AG10803 (cell line): ENCODE data around the gene NUBP1.

Experiments
- DNase-seq: peaks from one replicate; pipeline ENCODE4 v3.0.0; 2010; ENCODE audit warnings: low read depth
- H3K4me3 ChIP-seq: 2 replicates; pipeline ENCODE4 v1.5.1; 2011; ENCODE audit warnings: mild to moderate bottlenecking, low read length, control low read depth
- TF ChIP-seq, protein P1 (sequence below): conservative IDR thresholded peaks from 2 replicates; pipeline ENCODE4 v1.5.1; 2011; ENCODE audit warnings: mild to moderate bottlenecking, low read length, control low read depth, inconsistent platforms

NUBP1 gene

DNA sequence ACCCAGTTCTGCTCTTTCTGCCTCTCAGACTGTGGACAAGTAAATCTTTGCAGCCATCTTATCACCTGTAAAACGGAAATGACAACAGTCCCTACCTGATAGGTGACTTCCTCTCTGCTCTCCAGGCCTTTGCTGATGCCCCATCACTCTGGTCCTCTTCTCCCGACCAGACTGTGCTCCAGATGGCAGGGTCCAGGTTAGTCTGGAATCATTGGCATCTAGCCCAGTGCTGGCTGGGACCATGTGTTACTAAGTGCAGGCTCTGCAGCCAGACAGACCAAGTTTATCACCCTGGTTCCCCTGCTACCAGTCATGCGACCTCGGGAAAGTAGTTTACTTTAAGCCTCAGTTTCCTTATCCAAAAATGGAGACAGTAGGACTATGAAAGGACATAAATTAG lies 1.8 kb upstream of the NUBP1 start:
- DNase-seq, result peak; percentile 31
- H3K4me3 ChIP-seq, result no peak overlapping the region
- TF ChIP-seq, protein P1, sequence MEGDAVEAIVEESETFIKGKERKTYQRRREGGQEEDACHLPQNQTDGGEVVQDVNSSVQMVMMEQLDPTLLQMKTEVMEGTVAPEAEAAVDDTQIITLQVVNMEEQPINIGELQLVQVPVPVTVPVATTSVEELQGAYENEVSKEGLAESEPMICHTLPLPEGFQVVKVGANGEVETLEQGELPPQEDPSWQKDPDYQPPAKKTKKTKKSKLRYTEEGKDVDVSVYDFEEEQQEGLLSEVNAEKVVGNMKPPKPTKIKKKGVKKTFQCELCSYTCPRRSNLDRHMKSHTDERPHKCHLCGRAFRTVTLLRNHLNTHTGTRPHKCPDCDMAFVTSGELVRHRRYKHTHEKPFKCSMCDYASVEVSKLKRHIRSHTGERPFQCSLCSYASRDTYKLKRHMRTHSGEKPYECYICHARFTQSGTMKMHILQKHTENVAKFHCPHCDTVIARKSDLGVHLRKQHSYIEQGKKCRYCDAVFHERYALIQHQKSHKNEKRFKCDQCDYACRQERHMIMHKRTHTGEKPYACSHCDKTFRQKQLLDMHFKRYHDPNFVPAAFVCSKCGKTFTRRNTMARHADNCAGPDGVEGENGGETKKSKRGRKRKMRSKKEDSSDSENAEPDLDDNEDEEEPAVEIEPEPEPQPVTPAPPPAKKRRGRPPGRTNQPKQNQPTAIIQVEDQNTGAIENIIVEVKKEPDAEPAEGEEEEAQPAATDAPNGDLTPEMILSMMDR, result no peak

DNA sequence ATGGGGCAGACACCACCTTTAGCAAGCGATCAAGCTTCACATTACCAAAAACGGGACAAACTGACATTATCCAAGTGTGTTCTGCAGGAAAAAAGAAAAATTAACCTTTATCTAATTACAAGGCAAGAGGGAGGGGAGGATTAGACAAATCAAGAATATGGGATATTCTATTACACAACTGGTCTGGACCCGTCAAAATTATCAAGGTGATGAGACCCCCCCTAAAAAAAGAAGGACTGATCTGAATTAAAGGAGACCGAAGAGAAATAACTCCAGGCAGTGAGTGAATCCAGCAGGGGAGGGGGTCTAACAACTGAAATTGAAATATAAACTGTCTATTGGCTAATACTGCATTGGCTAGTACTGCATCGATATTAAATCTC lies 424 bp upstream of the NUBP1 start:
- TF ChIP-seq, protein P1, result no peak
- peak overlapping the region; percentile 82 for H3K4me3 ChIP-seq
- no peak for DNase-seq

DNA sequence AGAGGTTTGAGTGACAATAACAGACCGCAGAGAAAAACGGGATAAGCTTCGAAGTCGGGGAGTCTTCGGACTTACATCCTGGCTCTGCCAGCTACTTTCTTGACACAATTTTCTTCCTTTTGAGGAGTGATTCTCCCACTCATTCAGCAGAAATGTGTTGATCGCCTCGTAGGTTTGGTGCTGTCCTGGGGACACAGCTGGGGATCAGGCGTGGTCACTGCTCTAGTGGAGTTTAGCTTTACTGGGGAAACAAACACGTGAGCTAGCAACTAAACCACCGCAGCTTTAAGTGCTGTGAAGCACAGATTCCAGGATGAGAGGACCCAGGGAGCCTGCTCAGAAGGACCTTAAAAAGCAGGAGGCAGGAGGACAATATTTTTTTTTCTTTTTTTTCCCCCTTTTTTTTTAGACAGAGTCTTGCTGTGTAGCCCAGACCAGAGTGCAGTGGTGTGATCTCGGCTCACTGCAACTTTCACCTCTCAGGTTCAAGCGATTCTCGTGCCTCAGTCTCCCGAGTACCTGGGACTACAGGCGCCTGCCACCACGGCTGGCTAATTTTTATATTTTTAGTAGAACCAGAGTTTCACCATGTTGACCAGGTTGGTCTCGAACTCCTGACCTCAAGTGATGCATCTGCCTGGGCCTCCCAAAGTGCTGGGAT lies 858 bp downstream of the NUBP1 start:
- peak; percentile 61 for DNase-seq
- TF ChIP-seq, protein P1, result no peak
- H3K4me3 ChIP-seq, result peak overlapping the region; percentile 56

DNA sequence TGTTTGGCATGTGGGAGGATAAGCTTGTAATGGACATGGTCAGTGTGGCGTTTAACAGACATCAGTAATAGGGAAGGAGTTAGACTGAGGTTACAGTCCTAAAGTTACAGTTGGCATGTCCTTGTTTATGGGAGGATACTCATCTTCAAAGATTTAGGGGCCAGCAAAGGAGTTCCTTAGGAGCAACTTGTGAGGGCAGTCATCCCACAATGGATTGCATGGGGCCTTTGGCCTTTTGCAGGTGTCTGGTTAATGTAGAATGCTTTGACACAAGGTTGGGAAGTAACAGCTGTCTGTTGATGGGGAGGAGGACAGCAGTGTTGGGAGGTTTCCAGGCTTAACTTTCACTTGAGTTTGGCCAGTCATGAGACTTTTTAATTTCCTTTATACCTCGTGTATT lies 2.2 kb downstream of the NUBP1 start:
- TF ChIP-seq, protein P1, result no peak
- H3K4me3 ChIP-seq, result no peak overlapping the region
- no peak for DNase-seq

DNA sequence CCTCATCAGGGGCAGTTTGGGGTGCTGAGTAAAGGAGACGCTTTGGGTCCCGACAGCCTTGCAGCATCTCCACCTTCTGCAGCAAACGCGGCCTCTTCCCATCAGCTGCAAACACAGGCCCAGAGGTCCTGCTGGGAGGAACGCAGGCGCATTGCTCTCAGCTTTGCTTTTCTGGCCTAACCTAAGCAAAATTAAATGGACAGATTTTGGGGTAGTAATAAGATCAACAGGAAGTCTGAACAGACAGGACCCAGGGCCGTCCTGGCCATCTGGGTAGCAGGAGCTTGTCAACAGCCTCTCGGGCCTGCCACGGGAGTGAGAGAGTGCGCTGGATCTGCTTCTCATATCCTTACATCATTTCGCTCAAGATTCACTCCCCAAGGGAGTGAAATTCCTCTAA lies 7.2 kb downstream of the NUBP1 start:
- peak; percentile 20 for DNase-seq
- no peak overlapping the region for H3K4me3 ChIP-seq
- TF ChIP-seq, protein P1, result no peak

DNA sequence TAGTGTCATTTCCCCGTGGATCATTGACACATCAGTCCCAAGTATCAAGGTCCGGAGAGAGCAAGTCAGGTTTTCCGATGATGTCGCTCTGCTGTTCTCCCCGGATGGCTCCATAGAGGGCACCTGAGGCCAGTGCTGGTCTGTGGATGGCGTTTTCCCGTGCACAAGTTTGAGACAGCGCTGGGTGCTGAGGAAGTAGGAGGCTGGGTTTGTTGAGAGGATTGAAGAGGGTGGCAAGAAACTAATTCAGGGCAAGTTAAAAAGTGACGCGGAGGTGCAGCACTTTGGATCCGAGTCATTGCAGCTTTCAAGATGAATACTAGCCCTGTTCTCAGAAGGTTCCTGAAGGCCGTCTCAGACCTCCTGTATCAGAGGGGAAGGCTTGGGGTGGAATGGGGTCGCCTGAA lies 7.7 kb downstream of the NUBP1 start:
- TF ChIP-seq, protein P1, result no peak
- H3K4me3 ChIP-seq, result no peak overlapping the region
- no peak for DNase-seq

DNA sequence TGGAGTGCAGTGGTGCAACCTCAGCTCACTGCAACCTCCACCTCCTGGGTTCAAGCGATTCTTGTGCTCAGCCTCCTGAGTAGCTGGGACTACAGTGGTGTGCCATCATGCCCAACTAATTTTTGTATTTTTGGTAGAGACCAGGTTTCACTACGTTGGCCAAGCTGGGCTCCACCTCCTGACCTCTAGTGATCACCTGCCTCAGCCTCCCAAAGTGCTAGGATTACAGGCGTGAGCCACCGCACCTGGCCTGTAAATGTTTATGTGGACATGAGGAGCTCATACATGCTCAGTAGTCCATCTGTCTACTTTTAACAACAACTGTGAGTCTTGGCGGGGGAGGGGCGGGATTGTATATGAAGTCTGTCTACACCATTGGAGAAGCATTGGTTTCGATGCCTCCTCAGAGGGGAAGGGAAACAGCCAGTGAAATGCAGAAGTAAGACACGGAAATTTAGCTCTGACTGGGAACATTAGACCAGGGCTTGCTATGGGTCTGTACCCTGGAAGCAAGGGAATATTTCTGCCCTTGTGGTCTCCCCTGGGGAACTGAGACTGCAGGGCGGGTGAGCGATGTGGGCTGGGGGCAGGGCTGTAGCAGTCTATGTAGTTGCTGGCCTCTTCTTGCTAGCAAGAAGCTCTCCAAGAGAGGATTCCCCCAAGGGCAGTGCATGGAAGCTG lies 9.3 kb downstream of the NUBP1 start:
- no peak overlapping the region for H3K4me3 ChIP-seq
- TF ChIP-seq, protein P1, result no peak
- DNase-seq, result no peak
